Measurements from ENCODE around the gene SKI. TPM values are rescaled to one million over a fixed set of nuclear protein-coding genes. Genes with fewer than 3 reads are reported as not detected.
"Not testable (repeated sequence)": the region's sequence is repeated elsewhere in the genome, so short reads cannot be mapped to it uniquely, and the experiment has no call there.

The SKI gene
- total and polyA plus RNA-seq, 2 experiments from 2014 or later, result 5.1 to 21.9 TPM

- no peaks in the 10 kb centered on the region for H3K79me2 ChIP-seq
- peaks cover 32% of the 10 kb centered on the region for H3K4me1 ChIP-seq (ENCODE audit: insufficient read depth)
- no peaks in the 10 kb centered on the region for H3K9me3 ChIP-seq (ENCODE audit: low read depth)
- DNase-seq (ENCODE audit: low spot score), result no peak
- H3K27me3 ChIP-seq, result no peaks in the 10 kb centered on the region
- TF ChIP-seq, protein P1, sequence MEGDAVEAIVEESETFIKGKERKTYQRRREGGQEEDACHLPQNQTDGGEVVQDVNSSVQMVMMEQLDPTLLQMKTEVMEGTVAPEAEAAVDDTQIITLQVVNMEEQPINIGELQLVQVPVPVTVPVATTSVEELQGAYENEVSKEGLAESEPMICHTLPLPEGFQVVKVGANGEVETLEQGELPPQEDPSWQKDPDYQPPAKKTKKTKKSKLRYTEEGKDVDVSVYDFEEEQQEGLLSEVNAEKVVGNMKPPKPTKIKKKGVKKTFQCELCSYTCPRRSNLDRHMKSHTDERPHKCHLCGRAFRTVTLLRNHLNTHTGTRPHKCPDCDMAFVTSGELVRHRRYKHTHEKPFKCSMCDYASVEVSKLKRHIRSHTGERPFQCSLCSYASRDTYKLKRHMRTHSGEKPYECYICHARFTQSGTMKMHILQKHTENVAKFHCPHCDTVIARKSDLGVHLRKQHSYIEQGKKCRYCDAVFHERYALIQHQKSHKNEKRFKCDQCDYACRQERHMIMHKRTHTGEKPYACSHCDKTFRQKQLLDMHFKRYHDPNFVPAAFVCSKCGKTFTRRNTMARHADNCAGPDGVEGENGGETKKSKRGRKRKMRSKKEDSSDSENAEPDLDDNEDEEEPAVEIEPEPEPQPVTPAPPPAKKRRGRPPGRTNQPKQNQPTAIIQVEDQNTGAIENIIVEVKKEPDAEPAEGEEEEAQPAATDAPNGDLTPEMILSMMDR (IDR thresholded peaks at IDR 0.05; ENCODE audit: poor library complexity), result no peak
- TF ChIP-seq EZH2 (IDR thresholded peaks at IDR 0.05; ENCODE audit: borderline replicate concordance) (no peak), EZH2phosphoT487 (IDR thresholded peaks at IDR 0.05; ENCODE audit: low read depth, severe bottlenecking, unreplicated experiment) (no peak)
- WGBS (ENCODE audit: low lambda C conversion rate, missing lambda C conversion rate), result 87% methylated on average over 21 of the region's 21 CpGs
- no peak overlapping the region for H2AFZ ChIP-seq
- no peaks in the 10 kb centered on the region for H4K20me1 ChIP-seq (ENCODE audit: insufficient read depth, poor library complexity, severe bottlenecking)
- no peak overlapping the region for H3K4me2 ChIP-seq
- no peak overlapping the region for H3K4me3 ChIP-seq
- H3K27ac ChIP-seq, result no peak overlapping the region
- H3K36me3 ChIP-seq (replicated peaks; ENCODE audit: insufficient read depth, low read depth), result no peaks in the 10 kb centered on the region
- no peaks in the 10 kb centered on the region for H3K9me2 ChIP-seq (replicated peaks; ENCODE audit: insufficient read depth)
Measured at GRCh38 chr1:2326524-2326923, 98.4 kb downstream of the SKI start.

DNA sequence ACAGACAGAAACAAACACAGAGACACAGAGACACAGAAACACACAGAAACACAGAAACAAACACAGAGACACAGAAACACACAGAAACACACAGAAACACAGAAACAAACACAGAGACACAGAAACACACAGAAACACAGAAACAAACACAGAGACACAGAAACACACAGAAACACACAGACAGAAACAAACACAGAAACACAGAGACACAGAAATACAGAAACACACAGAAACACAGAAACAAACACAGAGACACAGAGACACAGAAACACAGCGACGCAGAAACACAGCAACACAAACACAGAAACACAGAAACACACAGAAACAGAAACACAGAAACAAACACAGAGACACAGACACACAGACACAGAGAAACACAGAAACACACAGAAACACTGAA, 99.0 kb downstream of the SKI start:
- H3K4me2 ChIP-seq; H3K9me3 ChIP-seq (ENCODE audit: low read depth); H2AFZ ChIP-seq; DNase-seq (ENCODE audit: low spot score); H3K27me3 ChIP-seq; H3K9me2 ChIP-seq (replicated peaks; ENCODE audit: insufficient read depth); H3K79me2 ChIP-seq; H3K36me3 ChIP-seq (replicated peaks; ENCODE audit: insufficient read depth, low read depth); H3K27ac ChIP-seq; H3K4me3 ChIP-seq; H4K20me1 ChIP-seq (ENCODE audit: insufficient read depth, poor library complexity, severe bottlenecking): not testable (repeated sequence)
- WGBS (ENCODE audit: low lambda C conversion rate, missing lambda C conversion rate), result 100% methylated on average over 2 of the region's 2 CpGs
- H3K4me1 ChIP-seq (ENCODE audit: insufficient read depth), result peaks cover 28% of the 10 kb centered on the region

DNA sequence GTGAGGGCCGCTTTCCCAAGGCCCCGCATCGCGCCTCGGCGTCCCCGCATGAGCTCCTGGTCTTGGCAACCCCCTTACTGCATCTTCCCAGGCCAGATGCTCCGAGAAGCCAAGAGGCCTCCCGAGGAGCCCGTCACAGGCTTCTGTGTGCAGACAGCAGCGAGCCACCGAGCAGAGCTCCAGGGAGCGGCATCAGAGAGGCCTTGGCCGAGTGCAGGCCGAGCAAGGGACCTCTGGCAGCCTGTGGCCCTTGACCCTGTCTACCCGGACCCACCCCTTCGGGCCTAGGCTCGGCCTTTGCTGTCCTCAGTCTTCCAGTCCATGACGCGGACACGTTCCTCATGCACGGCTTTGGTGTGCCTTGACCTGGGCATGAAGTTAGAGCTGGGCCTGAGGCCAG, 99.7 kb downstream of the SKI start:
- Histone ChIP-seq H3K4me1 (ENCODE audit: insufficient read depth) (peaks cover 21% of the 10 kb centered on the region), H3K4me3 (no peak overlapping the region), H3K27me3 (no peaks in the 10 kb centered on the region), H2AFZ (no peak overlapping the region), H3K4me2 (no peak overlapping the region), H3K36me3 (replicated peaks; ENCODE audit: insufficient read depth, low read depth) (no peaks in the 10 kb centered on the region), H3K27ac (no peak overlapping the region), H3K9me3 (ENCODE audit: low read depth) (no peaks in the 10 kb centered on the region), H4K20me1 (ENCODE audit: insufficient read depth, poor library complexity, severe bottlenecking) (no peaks in the 10 kb centered on the region), H3K79me2 (no peaks in the 10 kb centered on the region), H3K9me2 (replicated peaks; ENCODE audit: insufficient read depth) (no peaks in the 10 kb centered on the region)
- DNase-seq (ENCODE audit: low spot score), result no peak
- 90% methylated on average over 19 of the region's 22 CpGs for WGBS (ENCODE audit: low lambda C conversion rate, missing lambda C conversion rate)
- TF ChIP-seq, protein P1 (IDR thresholded peaks at IDR 0.05; ENCODE audit: poor library complexity), result no peak
- TF ChIP-seq EZH2phosphoT487 (IDR thresholded peaks at IDR 0.05; ENCODE audit: low read depth, severe bottlenecking, unreplicated experiment) (no peak), EZH2 (IDR thresholded peaks at IDR 0.05; ENCODE audit: borderline replicate concordance) (no peak)

- WGBS (ENCODE audit: low lambda C conversion rate, missing lambda C conversion rate), result 76% methylated on average over 22 of the region's 24 CpGs
- Histone ChIP-seq H3K79me2 (no peaks in the 10 kb centered on the region), H4K20me1 (ENCODE audit: insufficient read depth, poor library complexity, severe bottlenecking) (no peaks in the 10 kb centered on the region), H3K36me3 (replicated peaks; ENCODE audit: insufficient read depth, low read depth) (no peaks in the 10 kb centered on the region), H3K4me3 (no peak overlapping the region), H3K9me2 (replicated peaks; ENCODE audit: insufficient read depth) (no peaks in the 10 kb centered on the region), H3K27ac (no peak overlapping the region), H3K27me3 (no peaks in the 10 kb centered on the region), H3K9me3 (ENCODE audit: low read depth) (no peaks in the 10 kb centered on the region), H2AFZ (no peak overlapping the region), H3K4me2 (no peak overlapping the region), H3K4me1 (ENCODE audit: insufficient read depth) (peaks cover 16% of the 10 kb centered on the region)
- TF ChIP-seq, protein P1 (IDR thresholded peaks at IDR 0.05; ENCODE audit: poor library complexity), result no peak
- TF ChIP-seq EZH2phosphoT487 (IDR thresholded peaks at IDR 0.05; ENCODE audit: low read depth, severe bottlenecking, unreplicated experiment), result no peak
- no peak for TF ChIP-seq EZH2 (IDR thresholded peaks at IDR 0.05; ENCODE audit: borderline replicate concordance)
- DNase-seq (ENCODE audit: low spot score), result no peak
Measured at GRCh38 chr1:2328676-2329455, 100.7 kb downstream of the SKI start.
